ENCODE data around the gene MYO1B.
A peak's percentile ranks its signal among the peaks of the same experiment; 100 is the strongest.

Gene MYO1B

GRCh38 chr2:191360918-191361317, 115.7 kb downstream of the MYO1B start:
- TF ChIP-seq, protein P1, sequence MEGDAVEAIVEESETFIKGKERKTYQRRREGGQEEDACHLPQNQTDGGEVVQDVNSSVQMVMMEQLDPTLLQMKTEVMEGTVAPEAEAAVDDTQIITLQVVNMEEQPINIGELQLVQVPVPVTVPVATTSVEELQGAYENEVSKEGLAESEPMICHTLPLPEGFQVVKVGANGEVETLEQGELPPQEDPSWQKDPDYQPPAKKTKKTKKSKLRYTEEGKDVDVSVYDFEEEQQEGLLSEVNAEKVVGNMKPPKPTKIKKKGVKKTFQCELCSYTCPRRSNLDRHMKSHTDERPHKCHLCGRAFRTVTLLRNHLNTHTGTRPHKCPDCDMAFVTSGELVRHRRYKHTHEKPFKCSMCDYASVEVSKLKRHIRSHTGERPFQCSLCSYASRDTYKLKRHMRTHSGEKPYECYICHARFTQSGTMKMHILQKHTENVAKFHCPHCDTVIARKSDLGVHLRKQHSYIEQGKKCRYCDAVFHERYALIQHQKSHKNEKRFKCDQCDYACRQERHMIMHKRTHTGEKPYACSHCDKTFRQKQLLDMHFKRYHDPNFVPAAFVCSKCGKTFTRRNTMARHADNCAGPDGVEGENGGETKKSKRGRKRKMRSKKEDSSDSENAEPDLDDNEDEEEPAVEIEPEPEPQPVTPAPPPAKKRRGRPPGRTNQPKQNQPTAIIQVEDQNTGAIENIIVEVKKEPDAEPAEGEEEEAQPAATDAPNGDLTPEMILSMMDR (IDR thresholded peaks at IDR 0.05; ENCODE audit: low read depth, low read length): no peak
- in situ Hi-C loops (cut with HindIII; ENCODE audit: low sequenced_read_pairs): no loop called here
- no peak for DNase-seq (ENCODE audit: low read depth, low spot score)
- no peak overlapping the region for H3K4me3 ChIP-seq (ENCODE audit: low read depth, low read length)

- no peak overlapping the region for H3K4me3 ChIP-seq (ENCODE audit: low read depth, low read length)
- no peak for DNase-seq (ENCODE audit: low read depth, low spot score)
- TF ChIP-seq, protein P1 (IDR thresholded peaks at IDR 0.05; ENCODE audit: low read depth, low read length): no peak
- in situ Hi-C loops (cut with HindIII; ENCODE audit: low sequenced_read_pairs): no loop called here
Observed at GRCh38 chr2:191362841-191363240, 117.6 kb downstream of the MYO1B start.

- no peak for DNase-seq (ENCODE audit: low read depth, low spot score)
- H3K4me3 ChIP-seq (ENCODE audit: low read depth, low read length): no peak overlapping the region
- in situ Hi-C loops (cut with HindIII; ENCODE audit: low sequenced_read_pairs): no loop called here
- TF ChIP-seq, protein P1 (IDR thresholded peaks at IDR 0.05; ENCODE audit: low read depth, low read length): no peak
Observed at GRCh38 chr2:191363267-191363666, 118.1 kb downstream of the MYO1B start.

- H3K4me3 ChIP-seq (ENCODE audit: low read depth, low read length): no peak overlapping the region
- in situ Hi-C loops (cut with HindIII; ENCODE audit: low sequenced_read_pairs): no loop called here
- DNase-seq (ENCODE audit: low read depth, low spot score): no peak
- TF ChIP-seq, protein P1 (IDR thresholded peaks at IDR 0.05; ENCODE audit: low read depth, low read length): no peak
Observed at GRCh38 chr2:191365089-191365488, 119.9 kb downstream of the MYO1B start.

GRCh38 chr2:191366199-191366598, 121.0 kb downstream of the MYO1B start:
- DNase-seq (ENCODE audit: low read depth, low spot score): peak; percentile 75
- no peak overlapping the region for H3K4me3 ChIP-seq (ENCODE audit: low read depth, low read length)
- TF ChIP-seq, protein P1 (IDR thresholded peaks at IDR 0.05; ENCODE audit: low read depth, low read length): no peak
- in situ Hi-C loops (cut with HindIII; ENCODE audit: low sequenced_read_pairs): no loop called here

- in situ Hi-C loops (cut with HindIII; ENCODE audit: low sequenced_read_pairs): no loop called here
- H3K4me3 ChIP-seq (ENCODE audit: low read depth, low read length): no peak overlapping the region
- TF ChIP-seq, protein P1 (IDR thresholded peaks at IDR 0.05; ENCODE audit: low read depth, low read length): peak; percentile 40
- no peak for DNase-seq (ENCODE audit: low read depth, low spot score)
Observed at GRCh38 chr2:191369034-191369433, 123.8 kb downstream of the MYO1B start.

- in situ Hi-C loops (cut with HindIII; ENCODE audit: low sequenced_read_pairs): no loop called here
- DNase-seq (ENCODE audit: low read depth, low spot score): no peak
- TF ChIP-seq, protein P1 (IDR thresholded peaks at IDR 0.05; ENCODE audit: low read depth, low read length): no peak
- no peak overlapping the region for H3K4me3 ChIP-seq (ENCODE audit: low read depth, low read length)
Observed at GRCh38 chr2:191374366-191374765, 129.2 kb downstream of the MYO1B start.

Measured in astrocyte of the spinal cord (primary cell).